GM18505 (cell line): ENCODE results near the gene PIP4K2A.
A peak's percentile ranks its signal among the peaks of the same experiment; 100 is the strongest.

Source experiments
- ATAC-seq: cut with Tn5 transposase; IDR thresholded peaks from one replicate; pipeline ENCODE4 v1.9.1; 2021; ENCODE audit not compliant: unreplicated experiment
- POLR2A ChIP-seq: IDR thresholded peaks from 4 replicates; pipeline ENCODE4 v1.6.1; 2011; ENCODE audit warnings: borderline replicate concordance; ENCODE audit not compliant: insufficient read depth, insufficient read length; ENCODE audit errors: extremely low read depth

Gene PIP4K2A

GRCh38 chr10:22644222-22644621 is 70.2 kb downstream of the PIP4K2A start:
- no peak for ATAC-seq
- no peak for TF ChIP-seq POLR2A

- no peak for ATAC-seq
- TF ChIP-seq POLR2A: no peak
Observed at GRCh38 chr10:22643775-22644174, 70.6 kb downstream of the PIP4K2A start.

GRCh38 chr10:22643116-22643515 is 71.3 kb downstream of the PIP4K2A start:
- no peak for TF ChIP-seq POLR2A
- ATAC-seq: no peak

- ATAC-seq: no peak
- TF ChIP-seq POLR2A: no peak
Observed at GRCh38 chr10:22641743-22642142, 72.6 kb downstream of the PIP4K2A start.

- no peak for TF ChIP-seq POLR2A
- no peak for ATAC-seq
Observed at GRCh38 chr10:22640359-22640758, 74.0 kb downstream of the PIP4K2A start.

GRCh38 chr10:22638863-22639262 is 75.5 kb downstream of the PIP4K2A start:
- ATAC-seq: no peak
- no peak for TF ChIP-seq POLR2A

- no peak for ATAC-seq
- no peak for TF ChIP-seq POLR2A
Observed at GRCh38 chr10:22637491-22637890, 76.9 kb downstream of the PIP4K2A start.

- no peak for ATAC-seq
- TF ChIP-seq POLR2A: no peak
Observed at GRCh38 chr10:22635650-22636049, 78.7 kb downstream of the PIP4K2A start.

- no peak for ATAC-seq
- no peak for TF ChIP-seq POLR2A
Observed at GRCh38 chr10:22634606-22635459, 79.5 kb downstream of the PIP4K2A start.

GRCh38 chr10:22634093-22634492 is 80.3 kb downstream of the PIP4K2A start:
- no peak for ATAC-seq
- no peak for TF ChIP-seq POLR2A

GRCh38 chr10:22633528-22633927 is 80.8 kb downstream of the PIP4K2A start:
- no peak for ATAC-seq
- no peak for TF ChIP-seq POLR2A

GRCh38 chr10:22633106-22633505 is 81.3 kb downstream of the PIP4K2A start:
- no peak for ATAC-seq
- TF ChIP-seq POLR2A: no peak

GRCh38 chr10:22631646-22632278 is 82.6 kb downstream of the PIP4K2A start:
- no peak for TF ChIP-seq POLR2A
- no peak for ATAC-seq

- peak; percentile 0 for ATAC-seq
- TF ChIP-seq POLR2A: no peak
Observed at GRCh38 chr10:22631185-22631584, 83.2 kb downstream of the PIP4K2A start.
